Mucosa of gallbladder (tissue), 1 donor: ENCODE measurements around the gene DUSP1. TPM values are rescaled to one million over a fixed set of nuclear protein-coding genes. Genes with fewer than 3 reads are reported as not detected.

Experiments
- DNase-seq: peaks from one replicate; pipeline ENCODE4 v3.0.0-alpha.2; 2020; ENCODE audit warnings: low spot score
- total RNA-seq: library from RNA; stranded (reverse); gene quantifications from one replicate; pipeline ENCODE4 v1.2.1, GENCODE V29; 2021
- donor health status: DM: no; HTN: no; CAD: no.

Gene DUSP1
- total RNA-seq, 1 donor from 2014 or later: 240 TPM

GRCh38 chr5:172724242-172725183 lies 46.5 kb downstream of the DUSP1 start:
- no peak for DNase-seq

GRCh38 chr5:172723508-172723907 lies 47.5 kb downstream of the DUSP1 start:
- no peak for DNase-seq

- no peak for DNase-seq
These were observed 48.6 kb downstream of the DUSP1 start for GRCh38 chr5:172722327-172722815.

GRCh38 chr5:172721455-172722326 lies 49.3 kb downstream of the DUSP1 start:
- no peak for DNase-seq

GRCh38 chr5:172720655-172721054 lies 50.3 kb downstream of the DUSP1 start:
- no peak for DNase-seq

- no peak for DNase-seq
These were observed 51.8 kb downstream of the DUSP1 start for GRCh38 chr5:172719211-172719610.

GRCh38 chr5:172718527-172719114 lies 52.4 kb downstream of the DUSP1 start:
- no peak for DNase-seq

Other genes with a start within 250 kb of the DUSP1 start
- 27.9 TPM for gene NEURL1B, start 129.9 kb downstream of the DUSP1 start, total RNA-seq
- 118 TPM for gene ERGIC1, start 63.1 kb upstream of the DUSP1 start, total RNA-seq
- gene RPL26L1, start 188.2 kb upstream of the DUSP1 start, total RNA-seq: 26.0 TPM
- 260 TPM for gene ATP6V0E1, start 212.6 kb upstream of the DUSP1 start, total RNA-seq